HepG2 (cell line): ENCODE measurements around the gene KIF1C. TPM values are rescaled to one million over a fixed set of nuclear protein-coding genes. Genes with fewer than 3 reads are reported as not detected.
A peak's percentile ranks its signal among the peaks of the same experiment; 100 is the strongest.

Source experiments
- ATAD3A ChIP-seq: sonication (generic); formaldehyde crosslinking; IDR thresholded peaks from 2 replicates; pipeline ENCODE4 v1.4.0; 2020; ENCODE audit warnings: missing genetic modification reagents
- BRD4 ChIP-seq: sonication (generic); formaldehyde crosslinking; IDR thresholded peaks from 2 replicates; pipeline ENCODE4 v1.4.0; 2020; ENCODE audit warnings: missing genetic modification reagents
- CAMTA2 ChIP-seq: sonication (generic); formaldehyde crosslinking; IDR thresholded peaks from 2 replicates; pipeline ENCODE4 v1.4.0; 2020; ENCODE audit warnings: mild to moderate bottlenecking, missing genetic modification reagents, borderline replicate concordance
- CCAR2 ChIP-seq: fragments of 200-400 bp; formaldehyde crosslinking; optimal IDR thresholded peaks from 2 replicates; pipeline ENCODE3; 2018; ENCODE audit warnings: low read depth, mild to moderate bottlenecking, low read length, moderate library complexity
- E2F5 ChIP-seq: sonication (generic); formaldehyde crosslinking; conservative IDR thresholded peaks from 2 replicates; pipeline ENCODE4 v1.4.0; 2020; ENCODE audit warnings: missing genetic modification reagents
- HMG20B ChIP-seq: conservative IDR thresholded peaks from 2 replicates; pipeline ENCODE4 v1.6.1; 2016; ENCODE audit warnings: missing genetic modification reagents, missing compliant biosample characterization
- HOXA9 ChIP-seq: sonication (generic); formaldehyde crosslinking; IDR thresholded peaks from 2 replicates; pipeline ENCODE4 v1.8.1; 2022; ENCODE audit warnings: missing genetic modification reagents, mild to moderate bottlenecking, moderate library complexity, borderline replicate concordance
- IKZF1 ChIP-seq: fragments of 450-650 bp; IDR thresholded peaks from 2 replicates; pipeline ENCODE4 v1.7.1; 2016
- JARID2 ChIP-seq: sonication (generic); formaldehyde crosslinking; IDR thresholded peaks from 2 replicates; pipeline ENCODE4 v1.8.1; 2023; ENCODE audit warnings: missing genetic modification reagents, inconsistent platforms; ENCODE audit not compliant: insufficient replicate concordance
- KLF13 ChIP-seq: sonication (generic); formaldehyde crosslinking; IDR thresholded peaks from 2 replicates; pipeline ENCODE4 v1.4.0; 2020; ENCODE audit warnings: mild to moderate bottlenecking, missing genetic modification reagents
- MLXIP ChIP-seq: sonication (generic); formaldehyde crosslinking; IDR thresholded peaks from 2 replicates; pipeline ENCODE4 v1.9.0; 2021; ENCODE audit warnings: missing genetic modification reagents, borderline replicate concordance
- PRMT3 ChIP-seq: sonication (generic); formaldehyde crosslinking; IDR thresholded peaks from 2 replicates; pipeline ENCODE4 v1.8.1; 2022; ENCODE audit warnings: low read depth, mild to moderate bottlenecking, moderate library complexity, missing genetic modification reagents, borderline replicate concordance
- RAD21 ChIP-seq: fragments of 450-650 bp; formaldehyde crosslinking; IDR thresholded peaks from 2 replicates; pipeline ENCODE4 v1.5.0; 2020; ENCODE audit warnings: mild to moderate bottlenecking
- RBM39 ChIP-seq: fragments of 200-400 bp; formaldehyde crosslinking; IDR thresholded peaks from one replicate; pipeline ENCODE4 v1.6.1; 2018; ENCODE audit warnings: antibody characterized with exemption, mild to moderate bottlenecking, low read depth, low read length; ENCODE audit not compliant: poor library complexity, severe bottlenecking
- REL ChIP-seq: sonication (generic); formaldehyde crosslinking; conservative IDR thresholded peaks from 2 replicates; pipeline ENCODE4 v1.8.0; 2022; ENCODE audit warnings: mild to moderate bottlenecking, missing genetic modification reagents, moderate library complexity
- RXRB ChIP-seq: IDR thresholded peaks from 2 replicates; pipeline ENCODE4 v1.6.1; 2016; ENCODE audit warnings: borderline replicate concordance, missing genetic modification reagents, missing compliant biosample characterization
- SNRNP70 ChIP-seq: fragments of 200-400 bp; formaldehyde crosslinking; IDR thresholded peaks from 2 replicates; pipeline ENCODE4 v1.6.1; 2017; ENCODE audit warnings: mild to moderate bottlenecking, low read depth, low read length, moderate library complexity
- TFDP2 ChIP-seq: sonication (generic); formaldehyde crosslinking; IDR thresholded peaks from 2 replicates; pipeline ENCODE4 v1.4.0; 2020; ENCODE audit warnings: missing genetic modification reagents
- TFE3 ChIP-seq: IDR thresholded peaks from 2 replicates; pipeline ENCODE4 v1.6.1; 2016
- TGIF2 ChIP-seq: IDR thresholded peaks from 2 replicates; pipeline ENCODE4 v1.6.1; 2016; ENCODE audit warnings: control low read depth, missing compliant biosample characterization
- ZBTB1 ChIP-seq: sonication (generic); formaldehyde crosslinking; IDR thresholded peaks from 2 replicates; pipeline ENCODE4 v1.4.0; 2020; ENCODE audit warnings: missing genetic modification reagents, borderline replicate concordance
- ZNF160 ChIP-seq: sonication (generic); formaldehyde crosslinking; IDR thresholded peaks from 2 replicates; pipeline ENCODE4 v1.8.0; 2022; ENCODE audit warnings: mild to moderate bottlenecking, inconsistent platforms, missing genetic modification reagents
- ZNF292 ChIP-seq: sonication (generic); formaldehyde crosslinking; IDR thresholded peaks from 2 replicates; pipeline ENCODE4 v1.8.1; 2022; ENCODE audit warnings: mild to moderate bottlenecking, low read depth, missing genetic modification reagents, borderline replicate concordance
- ZNF501 ChIP-seq: sonication (generic); formaldehyde crosslinking; IDR thresholded peaks from 2 replicates; pipeline ENCODE4 v1.5.1; 2020; ENCODE audit warnings: mild to moderate bottlenecking, moderate library complexity, missing genetic modification reagents
- ZNF547 ChIP-seq: sonication (generic); formaldehyde crosslinking; IDR thresholded peaks from 2 replicates; pipeline ENCODE4 v1.5.1; 2020; ENCODE audit warnings: mild to moderate bottlenecking, missing genetic modification reagents
- polyA plus RNA-seq, 8 experiments: library from polyadenylated mRNA; depleted of rRNA in 3 of 8; stranded (reverse) in 7 of 8; unstranded in 1 of 8; fragments of >200 nt; fragmentation: Illumina TruSeq in 4 of 8; extraction: Trizol in 4 of 8; gene quantifications; 2 replicates each; pipeline versions ENCODE4 v1.2.1 to v1.2.3, GENCODE V29; 2011 to 2016; ENCODE audit warnings: low read depth in 4 of 8, missing spikeins in 1 of 8, mixed read lengths in 1 of 8; ENCODE audit not compliant: insufficient read depth in 1 of 8
- total RNA-seq, 5 experiments: library from RNA; depleted of rRNA; stranded (reverse); fragments of >200 nt; fragmentation: Illumina TruSeq; extraction: Trizol; gene quantifications; 2 replicates each; pipeline ENCODE4 v1.2.3, GENCODE V29; 2016; ENCODE audit warnings: low read depth in 1 of 5

The KIF1C gene
- total and polyA plus RNA-seq, 2 of the 13 experiments (the other 11 are each of a cell fraction or from before 2014, with no cell fraction given) = 70.0 to 104 TPM

GRCh38 chr17:4950075-4950745, 47.5 kb upstream of the KIF1C start (continued):
- TF ChIP-seq TFDP2 (CRISPR knock-in tag) (0 out of 2 replicates have a peak, but pooled peaks have one; percentile 8), PRMT3 (CRISPR knock-in tag) (no peak), RBM39 (no peak), ZNF160 (CRISPR knock-in tag) (0 out of 2 replicates have a peak, but pooled peaks have one; percentile 37), ATAD3A (no peak), BRD4 (CRISPR knock-in tag) (no peak; the same call in none of the 2 replicates), ZNF547 (CRISPR knock-in tag) (peak; percentile 32; the same call in 1 of the 2 replicates), JARID2 (CRISPR knock-in tag) (no peak), HMG20B (CRISPR knock-in tag) (no peak), TFE3 (no peak), IKZF1 (no peak), ZBTB1 (CRISPR knock-in tag) (no peak), RAD21 (CRISPR knock-in tag) (no peak), RXRB (CRISPR knock-in tag) (no peak), CCAR2 (no peak), KLF13 (CRISPR knock-in tag) (no peak), ZNF501 (CRISPR knock-in tag) (no peak), SNRNP70 (no peak), HOXA9 (CRISPR knock-in tag) (no peak), MLXIP (CRISPR knock-in tag) (no peak), TGIF2 (no peak; the same call in 1 of the 2 replicates), ZNF292 (CRISPR knock-in tag) (no peak), CAMTA2 (CRISPR knock-in tag) (no peak), REL (CRISPR knock-in tag) (0 out of 2 replicates have a peak, but pooled peaks have one; percentile 16), E2F5 (CRISPR knock-in tag) (no peak)
